CD4-positive, alpha-beta T cell treated with Interleukin-12 subunit alpha and Interleukin-12 subunit beta, for 1 hour (primary cell): Measurements from ENCODE around the gene UCP3.

Experiments used
- DNase-seq: peaks from one replicate; pipeline ENCODE4 v3.0.0-alpha.2; 2020

Gene UCP3

GRCh38 chr11:74008373-74009229 lies at the start of gene UCP3:
UCP3 (minus strand) TSS chr11:74009085; CDS start chr11:74007042, 2,043 bp downstream.
- no peak for DNase-seq

- DNase-seq: no peak
Observed at GRCh38 chr11:74057249-74058151, 48.6 kb upstream of the UCP3 start.

GRCh38 chr11:74055938-74056337 lies 47.1 kb upstream of the UCP3 start:
- no peak for DNase-seq

- DNase-seq: no peak
Observed at GRCh38 chr11:74050465-74050864, 41.6 kb upstream of the UCP3 start.

GRCh38 chr11:74048993-74049392 lies 40.1 kb upstream of the UCP3 start:
- DNase-seq: no peak

GRCh38 chr11:74044538-74044937 lies 35.7 kb upstream of the UCP3 start:
- DNase-seq: no peak

GRCh38 chr11:74043450-74043849 lies 34.6 kb upstream of the UCP3 start:
- no peak for DNase-seq

GRCh38 chr11:74037309-74037708 lies 28.4 kb upstream of the UCP3 start:
- no peak for DNase-seq

- no peak for DNase-seq
Observed at GRCh38 chr11:74035264-74035663, 26.4 kb upstream of the UCP3 start.

GRCh38 chr11:74033046-74033445 lies 24.2 kb upstream of the UCP3 start:
- DNase-seq: peak; percentile 42

- DNase-seq: no peak
Observed at GRCh38 chr11:74030723-74031676, 22.1 kb upstream of the UCP3 start.

GRCh38 chr11:74025467-74026166 lies 16.7 kb upstream of the UCP3 start:
- no peak for DNase-seq

GRCh38 chr11:74024261-74025029 lies 15.6 kb upstream of the UCP3 start:
- no peak for DNase-seq

GRCh38 chr11:74023276-74023675 lies 14.4 kb upstream of the UCP3 start:
- no peak for DNase-seq

- no peak for DNase-seq
Observed at GRCh38 chr11:74022546-74022945, 13.7 kb upstream of the UCP3 start.

GRCh38 chr11:74021998-74022397 lies 13.1 kb upstream of the UCP3 start:
- DNase-seq: no peak

GRCh38 chr11:74020539-74020938 lies 11.7 kb upstream of the UCP3 start:
- DNase-seq: no peak

GRCh38 chr11:74019860-74020259 lies 11.0 kb upstream of the UCP3 start:
- DNase-seq: peak; percentile 39

GRCh38 chr11:74019104-74019738 lies 10.3 kb upstream of the UCP3 start:
- DNase-seq: no peak

- DNase-seq: no peak
Observed at GRCh38 chr11:74018331-74019005, 9.6 kb upstream of the UCP3 start.
